ENCODE measurements around the gene MRPS10. TPM values are rescaled to one million over a fixed set of nuclear protein-coding genes. Genes with fewer than 3 reads are reported as not detected.

Gene MRPS10
- polyA plus RNA-seq, 3 donors: 9.2 to 33.0 (median 31.4) TPM

GRCh38 chr6:42222448-42222847 is 4.8 kb upstream of the MRPS10 start:
- no peaks in the 10 kb centered on the region for H3K27me3 Mint-ChIP-seq (ENCODE audit: low read depth in 3 of 3)
- no peak overlapping the region for H3K4me3 Mint-ChIP-seq
- Histone ChIP-seq H3K36me3 (replicated peaks in 1 of 2; ENCODE audit: control insufficient read depth in 1 of 2, insufficient read depth in 2 of 2, low read length in 2 of 2) (peaks cover 8 to 15% of the 10 kb centered on the region in 2 donors), H3K4me3 (replicated peaks in 1 of 3; ENCODE audit: low read depth in 2 of 3, low read length in 3 of 3) (no peak overlapping the region), H3K9ac (ENCODE audit: insufficient read depth, low read length, poor library complexity, severe bottlenecking) (no peak overlapping the region), H3K9me3 (replicated peaks in 1 of 2; ENCODE audit: control insufficient read depth in 1 of 2, insufficient read depth in 1 of 2, low read length in 2 of 2) (no peaks in the 10 kb centered on the region), H3K27ac (ENCODE audit: low read depth in 1 of 2, low read length in 2 of 2) (no peak overlapping the region), H2AFZ (ENCODE audit: insufficient read depth, low read depth, low read length, poor library complexity, severe bottlenecking) (no peak overlapping the region), H3K79me2 (ENCODE audit: insufficient read depth, low read length) (peaks cover 2% of the 10 kb centered on the region), H4K20me1 (ENCODE audit: insufficient read depth, low read length) (no peaks in the 10 kb centered on the region), H3K4me2 (replicated peaks; ENCODE audit: extremely low read depth, low read length, poor library complexity, severe bottlenecking) (no peak overlapping the region), H3K27me3 (ENCODE audit: control insufficient read depth in 2 of 2, insufficient read depth in 2 of 2, low read length in 2 of 2) (no peaks in the 10 kb centered on the region), H3K4me1 (ENCODE audit: control insufficient read depth in 1 of 2, insufficient read depth in 2 of 2, low read length in 2 of 2) (peaks cover 0 to 2% of the 10 kb centered on the region in 2 donors)
- no peak for TF ChIP-seq CTCF (IDR thresholded peaks at IDR 0.05)
- intact Hi-C loops (cut with micrococcal nuclease): loop anchor here in 1 of 2 donors (10.0 kb wide), 1 partner anchor 322 kb away; no protein-coding TSS in a partner anchor
- WGBS (ENCODE audit: insufficient coverage): 100% methylated on average over 2 of the region's 7 CpGs
- H3K27ac Mint-ChIP-seq: no peak overlapping the region
- no peaks in the 10 kb centered on the region for H3K4me1 Mint-ChIP-seq
- no peak for DNase-seq
- H3K9me3 Mint-ChIP-seq: peaks cover 0 to 5% (median 0%) of the 10 kb centered on the region in 7 donors
- peaks cover 11 to 17% of the 10 kb centered on the region in 2 donors for H3K36me3 Mint-ChIP-seq

- no peaks in the 10 kb centered on the region for H4K20me1 ChIP-seq (ENCODE audit: insufficient read depth, low read length)
- Mint-ChIP-seq H3K36me3 (peaks cover 2 to 8% of the 10 kb centered on the region in 2 donors), H3K27me3 (ENCODE audit: low read depth in 3 of 3) (no peaks in the 10 kb centered on the region), H3K27ac (no peak overlapping the region), H3K9me3 (peaks cover 0 to 6% (median 0%) of the 10 kb centered on the region in 7 donors), H3K4me1 (peaks cover 3% of the 10 kb centered on the region), H3K4me3 (no peak overlapping the region)
- H3K4me2 ChIP-seq (replicated peaks; ENCODE audit: extremely low read depth, low read length, poor library complexity, severe bottlenecking): no peak overlapping the region
- no peak for TF ChIP-seq CTCF (IDR thresholded peaks at IDR 0.05)
- no peaks in the 10 kb centered on the region for H3K27me3 ChIP-seq (ENCODE audit: control insufficient read depth in 2 of 2, insufficient read depth in 2 of 2, low read length in 2 of 2)
- H3K79me2 ChIP-seq (ENCODE audit: insufficient read depth, low read length): peaks cover 11% of the 10 kb centered on the region
- H3K36me3 ChIP-seq (replicated peaks in 1 of 2; ENCODE audit: control insufficient read depth in 1 of 2, insufficient read depth in 2 of 2, low read length in 2 of 2): peaks cover under 1 to 6% of the 10 kb centered on the region in 2 donors
- H3K27ac ChIP-seq (ENCODE audit: low read depth in 1 of 2, low read length in 2 of 2): no peak overlapping the region
- H3K4me1 ChIP-seq (ENCODE audit: control insufficient read depth in 1 of 2, insufficient read depth in 2 of 2, low read length in 2 of 2): peaks cover 9 to 11% of the 10 kb centered on the region in 2 donors
- H2AFZ ChIP-seq (ENCODE audit: insufficient read depth, low read depth, low read length, poor library complexity, severe bottlenecking): no peak overlapping the region
- no peak overlapping the region for H3K9ac ChIP-seq (ENCODE audit: insufficient read depth, low read length, poor library complexity, severe bottlenecking)
- no peak for DNase-seq
- WGBS (ENCODE audit: insufficient coverage): no CpG with 5 or more reads among the region's 4 CpGs
- no peak overlapping the region for H3K4me3 ChIP-seq (replicated peaks in 1 of 3; ENCODE audit: low read depth in 2 of 3, low read length in 3 of 3)
- no peaks in the 10 kb centered on the region for H3K9me3 ChIP-seq (replicated peaks in 1 of 2; ENCODE audit: control insufficient read depth in 1 of 2, insufficient read depth in 1 of 2, low read length in 2 of 2)
- intact Hi-C loops (cut with micrococcal nuclease): loop anchor here in 1 of 2 donors (10.0 kb wide), 1 partner anchor 323 kb away; no protein-coding TSS in a partner anchor
Measured at GRCh38 chr6:42221546-42221945, 3.9 kb upstream of the MRPS10 start.
